Measurements from ENCODE around the gene FAM89B. TPM values are rescaled to one million over a fixed set of nuclear protein-coding genes. Genes with fewer than 3 reads are reported as not detected.

Gene FAM89B
- total and polyA plus RNA-seq, 2 of the 8 experiments (the other 6 are each of a cell fraction or from before 2014, with no cell fraction given): 15.8 to 32.4 TPM

DNA sequence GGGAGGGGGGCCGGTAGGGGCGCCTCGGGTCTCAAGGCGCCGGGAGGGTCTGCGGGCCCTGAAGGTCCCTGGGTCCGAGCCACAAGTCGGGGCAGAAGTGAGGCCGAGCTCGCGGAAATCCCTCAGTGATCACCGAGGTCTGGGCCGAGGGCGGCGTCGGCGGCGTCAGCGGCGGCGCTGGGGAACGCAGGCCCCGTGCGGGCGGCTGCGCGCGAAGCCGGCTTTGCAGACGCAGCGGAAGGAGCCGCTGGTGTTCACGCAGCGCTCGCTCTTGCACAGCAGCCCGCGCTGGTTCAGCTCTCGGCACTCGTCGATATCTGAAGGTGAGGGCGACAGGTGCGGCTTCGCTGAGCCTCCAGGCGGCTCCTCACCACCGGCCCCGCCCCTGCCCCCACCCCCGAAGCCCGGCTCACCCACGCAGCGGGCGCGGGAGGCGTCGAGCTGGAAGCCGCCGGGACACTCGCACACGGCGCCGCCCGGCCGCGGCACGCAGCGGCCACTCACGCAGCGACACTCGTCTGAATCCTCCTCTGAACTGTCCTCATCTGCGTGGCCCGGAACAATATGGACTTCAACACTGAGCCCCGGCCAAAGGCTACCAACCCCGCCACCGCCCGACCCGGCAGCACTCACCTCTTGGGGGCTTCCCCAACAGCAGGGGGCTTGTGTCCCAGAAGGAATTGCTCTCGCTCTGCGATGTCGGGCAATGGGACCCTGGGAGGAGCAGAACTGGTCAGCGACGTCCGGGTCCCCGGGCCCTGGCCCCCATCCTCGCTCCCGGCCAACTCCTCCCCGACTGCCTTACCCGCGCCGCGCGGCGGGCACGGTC lies 33.2 kb upstream of the FAM89B start (continued):
- TF ChIP-seq RNF2 (IDR thresholded peaks at IDR 0.05; ENCODE audit: borderline replicate concordance, low read depth, low read length, missing control alignments, poor library complexity, severe bottlenecking): peak; percentile 49
- peak; percentile 34 for TF ChIP-seq CTBP2 (IDR thresholded peaks at IDR 0.05; ENCODE audit: borderline replicate concordance, insufficient read depth, insufficient read length, low read length)
- TF ChIP-seq MAFK (IDR thresholded peaks at IDR 0.05; ENCODE audit: low read depth, low read length): no peak
- peak; percentile 77 for TF ChIP-seq E2F6 (IDR thresholded peaks at IDR 0.05)
- TF ChIP-seq MAX (IDR thresholded peaks at IDR 0.05): peak; percentile 67

Measured in H1 (cell line).